Ascending aorta (tissue), 2 donors: ENCODE results near the gene UGT3A2. TPM values are rescaled to one million over a fixed set of nuclear protein-coding genes. Genes with fewer than 3 reads are reported as not detected.
"Not testable (repeated sequence)": the region's sequence is repeated elsewhere in the genome, so short reads cannot be mapped to it uniquely, and the experiment has no call there.

Experiments used
- DNase-seq, 2 donors: peaks; one replicate each; pipeline ENCODE4 v3.0.0-alpha.2; 2019; ENCODE audit warnings: low spot score in 2 of 2
- H3K27ac ChIP-seq, 2 donors: fragments of 200-600 bp; sonication (generic); one replicate each; pipeline ENCODE4 v1.5.1; 2016 to 2017; ENCODE audit warnings: mild to moderate bottlenecking in 1 of 2
- H3K27me3 ChIP-seq: fragments of 200-600 bp; sonication (generic); one replicate; pipeline ENCODE4 v1.5.1; 2017
- H3K36me3 ChIP-seq, 2 donors: fragments of 200-600 bp; sonication (generic); one replicate each; pipeline ENCODE4 v1.5.1; 2016
- H3K4me1 ChIP-seq, 2 donors: fragments of 200-600 bp; sonication (generic); one replicate each; pipeline ENCODE4 v1.5.1; 2016 to 2017; ENCODE audit warnings: mild to moderate bottlenecking in 1 of 2
- H3K4me3 ChIP-seq, 2 donors: fragments of 200-600 bp; sonication (generic); one replicate each; pipeline ENCODE4 v1.5.1; 2016 to 2017; ENCODE audit warnings: mild to moderate bottlenecking in 1 of 2
- H3K9me3 ChIP-seq, 2 donors: fragments of 200-600 bp; sonication (generic); one replicate each; pipeline ENCODE4 v1.5.1; 2016
- CTCF ChIP-seq, 3 experiments: fragments of 200-600 bp in 2 of 3; fragments of 450-650 bp in 1 of 3; sonication (generic) in 2 of 3; IDR thresholded peaks; one replicate each; pipeline ENCODE4 v1.5.1; 2016 to 2019; ENCODE audit warnings: antibody characterized with exemption in 3 of 3, mild to moderate bottlenecking in 1 of 3, moderate library complexity in 1 of 3
- intact Hi-C: fragments of 100-400 bp; cut with DNase I; formaldehyde crosslinking; loops from one replicate; pipeline ENCODE4 v1.15.1; 2023
- total RNA-seq: library from RNA; depleted of rRNA; stranded (reverse); fragments of >200 nt; gene quantifications from one replicate; pipeline ENCODE4 v1.1.0, GENCODE V29; 2016

Gene UGT3A2
- total RNA-seq, 1 donor from 2014 or later, result not detected

- no peak for TF ChIP-seq CTCF (IDR thresholded peaks at IDR 0.05)
- H3K4me1 ChIP-seq, result no peaks in the 10 kb centered on the region
- H3K9me3 ChIP-seq, result no peaks in the 10 kb centered on the region
- H3K36me3 ChIP-seq, result no peaks in the 10 kb centered on the region
- no peak overlapping the region for H3K4me3 ChIP-seq
- DNase-seq, result no peak
- no peaks in the 10 kb centered on the region for H3K27me3 ChIP-seq
- H3K27ac ChIP-seq, result no peak overlapping the region
- intact Hi-C loops, result no loop called here
These were observed 37.7 kb downstream of the UGT3A2 start for GRCh38 chr5:36028816-36029465.

- H3K9me3 ChIP-seq, result no peaks in the 10 kb centered on the region
- H3K27ac ChIP-seq, result no peak overlapping the region
- no peak for TF ChIP-seq CTCF (IDR thresholded peaks at IDR 0.05)
- H3K36me3 ChIP-seq, result no peaks in the 10 kb centered on the region
- no peak overlapping the region for H3K4me3 ChIP-seq
- no peaks in the 10 kb centered on the region for H3K27me3 ChIP-seq
- DNase-seq, result no peak
- H3K4me1 ChIP-seq, result no peaks in the 10 kb centered on the region
- intact Hi-C loops, result no loop called here
These were observed 39.0 kb downstream of the UGT3A2 start for GRCh38 chr5:36027711-36028110.

GRCh38 chr5:36026706-36027465 lies 39.8 kb downstream of the UGT3A2 start:
- no peak overlapping the region for H3K27ac ChIP-seq
- no peak overlapping the region for H3K4me3 ChIP-seq
- H3K9me3 ChIP-seq, result no peaks in the 10 kb centered on the region
- no peak for TF ChIP-seq CTCF (IDR thresholded peaks at IDR 0.05)
- DNase-seq, result no peak
- intact Hi-C loops, result no loop called here
- no peaks in the 10 kb centered on the region for H3K36me3 ChIP-seq
- no peaks in the 10 kb centered on the region for H3K4me1 ChIP-seq
- no peaks in the 10 kb centered on the region for H3K27me3 ChIP-seq

GRCh38 chr5:36022246-36022645 lies 44.4 kb downstream of the UGT3A2 start:
- H3K27me3 ChIP-seq, intact Hi-C loops, DNase-seq, H3K27ac ChIP-seq, H3K36me3 ChIP-seq, H3K4me3 ChIP-seq, H3K4me1 ChIP-seq, H3K9me3 ChIP-seq: not testable (repeated sequence)

- intact Hi-C loops, H3K4me1 ChIP-seq, H3K36me3 ChIP-seq, DNase-seq, H3K27ac ChIP-seq, H3K4me3 ChIP-seq, H3K27me3 ChIP-seq, H3K9me3 ChIP-seq: not testable (repeated sequence)
These were observed 47.1 kb downstream of the UGT3A2 start for GRCh38 chr5:36019584-36019983.

GRCh38 chr5:36017622-36018021 lies 49.1 kb downstream of the UGT3A2 start:
- Histone ChIP-seq H3K4me1 (no peaks in the 10 kb centered on the region), H3K27me3 (no peaks in the 10 kb centered on the region), H3K36me3 (no peaks in the 10 kb centered on the region), H3K27ac (no peak overlapping the region), H3K4me3 (no peak overlapping the region), H3K9me3 (no peaks in the 10 kb centered on the region)
- intact Hi-C loops, result no loop called here
- no peak for DNase-seq
- TF ChIP-seq CTCF (IDR thresholded peaks at IDR 0.05), result no peak
